Stimulated activated effector memory CD8-positive, alpha-beta T cell treated with anti-CD3 and anti-CD28 coated beads, Interleukin-12 subunit alpha, Interleukin-12 subunit beta, amount 100 ng/mL, for 72 hours (primary cell): ENCODE data around the gene PRDM12.

Source experiments
- ATAC-seq: fragments of 150-1000 bp; cut with Tn5 transposase; 2 replicates; pipeline ENCODE4 v1.10.0; 2021
- DNase-seq, 2 donors: peaks; one replicate each; pipeline ENCODE4 v3.0.0; 2021 to 2022; ENCODE audit warnings: low spot score in 2 of 2
- H3K27ac Mint-ChIP-seq: one replicate; pipeline ENCODE4 v1.8.0; 2022; ENCODE audit warnings: mild to moderate bottlenecking, mixed read lengths
- H3K36me3 Mint-ChIP-seq: one replicate; pipeline ENCODE4 v1.8.0; 2022; ENCODE audit warnings: mild to moderate bottlenecking, mixed read lengths
- H3K4me1 Mint-ChIP-seq: one replicate; pipeline ENCODE4 v1.8.0; 2022; ENCODE audit warnings: mixed read lengths
- H3K4me3 Mint-ChIP-seq: one replicate; pipeline ENCODE4 v1.8.0; 2022; ENCODE audit warnings: mild to moderate bottlenecking, mixed read lengths
- H3K9me3 Mint-ChIP-seq: one replicate; pipeline ENCODE4 v1.8.0; 2022; ENCODE audit warnings: mixed read lengths

The PRDM12 gene

GRCh38 chr9:130711469-130711868 is 47.1 kb downstream of the PRDM12 start:
- Mint-ChIP-seq H3K9me3 (no peaks in the 10 kb centered on the region), H3K27ac (no peak overlapping the region), H3K4me3 (peak overlapping the region; percentile 14), H3K4me1 (peaks cover 26% of the 10 kb centered on the region), H3K36me3 (peaks cover 17% of the 10 kb centered on the region)
- ATAC-seq (no peak), DNase-seq (no peak)

DNA sequence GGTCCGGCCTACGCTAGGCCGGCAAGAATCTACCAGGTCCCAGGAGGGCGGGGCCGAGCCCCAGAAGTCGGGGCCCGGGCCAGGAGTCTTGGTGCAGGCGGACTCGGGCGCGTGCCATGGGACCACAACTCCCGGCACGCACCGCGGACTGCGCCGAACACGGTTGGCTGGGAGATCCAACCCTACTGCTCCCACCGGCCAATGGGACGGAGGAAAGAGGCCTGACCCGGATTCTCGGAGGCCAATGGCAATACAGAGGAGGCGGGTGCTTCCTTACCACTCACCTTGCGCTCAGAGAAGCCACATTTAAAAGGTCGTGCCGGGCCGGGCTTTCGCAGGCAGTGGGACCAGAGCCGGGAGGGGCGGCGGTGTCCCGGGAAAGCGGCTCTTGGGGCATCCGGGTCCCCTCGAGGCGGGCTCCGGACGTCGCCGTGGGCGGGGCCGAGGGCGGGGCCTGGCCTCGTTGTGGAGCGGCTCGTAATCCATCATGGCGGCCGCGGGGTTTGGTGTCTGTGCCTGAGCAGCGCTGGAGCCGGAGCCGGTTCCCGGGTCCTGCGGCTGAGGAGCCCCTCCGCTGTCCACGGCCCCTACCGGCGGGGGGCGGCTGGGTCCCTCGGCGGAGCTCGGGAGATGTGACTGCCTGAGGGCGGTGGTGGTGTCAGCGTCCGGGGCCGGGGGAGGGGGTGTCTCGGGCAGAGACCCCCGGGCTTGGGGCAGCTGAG is 48.3 kb downstream of the PRDM12 start:
- Mint-ChIP-seq H3K4me3 (peak overlapping the region; percentile 89), H3K27ac (peak overlapping the region; percentile 93), H3K4me1 (peaks cover 26% of the 10 kb centered on the region), H3K9me3 (no peaks in the 10 kb centered on the region), H3K36me3 (peaks cover 7% of the 10 kb centered on the region)
- peak; percentile 98 for ATAC-seq
- DNase-seq, result peak; percentile 90 to 97

DNA sequence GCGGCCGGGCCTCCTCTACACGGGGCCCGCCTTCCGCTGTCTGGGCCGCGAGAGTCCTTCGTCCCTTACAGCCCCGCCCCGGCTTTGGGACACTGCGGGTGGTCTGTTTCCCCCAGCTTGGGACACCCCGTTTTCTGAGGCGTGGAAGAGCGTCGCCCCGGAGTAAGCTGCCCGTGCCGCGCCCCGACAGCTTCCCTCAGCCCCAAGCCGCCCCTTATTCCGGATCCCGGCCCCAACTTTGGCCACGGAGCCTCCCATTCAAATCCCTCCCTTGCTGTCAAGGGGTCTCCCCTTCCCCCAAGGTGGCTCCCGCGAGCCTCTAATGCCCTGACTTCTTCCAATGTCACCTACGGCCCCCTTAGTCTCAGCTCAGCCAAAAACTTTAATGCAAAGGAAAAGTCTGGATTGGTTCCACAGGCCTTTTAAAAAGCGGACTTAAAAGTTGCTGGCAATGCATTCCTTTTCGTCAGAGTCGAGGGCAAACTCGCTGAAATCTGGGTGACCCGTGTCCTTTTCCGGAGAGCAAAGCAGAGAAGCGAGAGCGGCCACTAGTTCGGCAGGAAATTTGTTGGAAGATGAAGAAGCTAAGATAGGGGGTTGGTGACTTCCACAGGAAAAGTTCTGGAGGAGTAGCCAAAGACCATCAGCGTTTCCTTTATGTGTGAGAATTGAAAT is 49.0 kb downstream of the PRDM12 start:
- peaks cover 7% of the 10 kb centered on the region for H3K36me3 Mint-ChIP-seq
- no peaks in the 10 kb centered on the region for H3K9me3 Mint-ChIP-seq
- ATAC-seq (peak; percentile 2), DNase-seq (peak in 1 of 2 donors; percentile 58)
- peak overlapping the region; percentile 93 for H3K27ac Mint-ChIP-seq
- peak overlapping the region; percentile 89 for H3K4me3 Mint-ChIP-seq
- H3K4me1 Mint-ChIP-seq, result peaks cover 26% of the 10 kb centered on the region

DNA sequence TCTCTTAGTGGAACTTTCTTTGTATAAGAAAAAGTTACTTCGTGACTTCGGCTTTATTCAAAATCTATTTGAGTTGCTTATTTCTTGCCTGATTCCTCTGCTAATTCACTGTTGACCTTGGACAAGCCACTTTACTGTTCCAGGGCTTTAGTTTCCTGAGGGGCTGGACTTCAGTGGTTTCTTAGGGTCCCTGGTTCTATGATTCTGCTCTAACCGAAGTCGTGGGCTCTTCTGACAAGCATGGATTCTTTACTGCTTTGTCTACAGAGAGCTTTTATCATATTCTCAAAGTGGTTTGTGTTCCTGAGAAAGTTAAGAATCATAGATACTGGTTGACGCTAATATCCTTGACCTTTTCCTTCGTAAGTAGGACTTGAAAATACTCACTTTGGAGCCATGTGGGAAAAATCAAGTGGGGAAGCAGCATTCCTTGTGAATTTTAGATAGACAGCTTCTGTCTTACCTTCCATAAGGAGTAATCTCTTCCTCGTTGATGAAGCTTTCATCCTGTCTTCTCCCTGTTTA is 50.3 kb downstream of the PRDM12 start:
- peak overlapping the region; percentile 89 for H3K4me3 Mint-ChIP-seq
- no peak for DNase-seq
- peaks cover 26% of the 10 kb centered on the region for H3K4me1 Mint-ChIP-seq
- H3K27ac Mint-ChIP-seq, result peak overlapping the region; percentile 93
- H3K9me3 Mint-ChIP-seq, result no peaks in the 10 kb centered on the region
- no peak for ATAC-seq
- H3K36me3 Mint-ChIP-seq, result peaks cover 7% of the 10 kb centered on the region

DNA sequence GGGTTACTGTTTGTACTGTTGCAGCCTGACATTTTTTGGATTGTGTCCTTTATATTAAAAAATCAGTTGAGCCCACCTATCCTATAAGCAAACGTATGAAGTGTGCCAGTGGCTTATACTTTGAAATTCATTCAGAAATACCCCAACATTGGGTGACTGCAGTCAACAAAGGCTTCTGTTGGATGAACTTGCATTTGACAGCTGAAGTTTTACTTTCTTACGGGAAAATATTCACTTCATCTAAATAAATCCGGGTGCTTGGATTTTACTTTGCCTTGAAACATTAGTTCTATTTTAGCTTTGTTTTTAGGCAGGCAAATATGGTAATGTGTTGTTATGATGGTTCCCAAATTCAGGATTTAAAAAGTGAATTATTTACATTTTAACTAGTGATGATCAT is 50.9 kb downstream of the PRDM12 start:
- Mint-ChIP-seq H3K4me3 (peak overlapping the region; percentile 89), H3K9me3 (no peaks in the 10 kb centered on the region), H3K27ac (peak overlapping the region; percentile 93), H3K36me3 (peaks cover 7% of the 10 kb centered on the region), H3K4me1 (peaks cover 31% of the 10 kb centered on the region)
- ATAC-seq, result no peak
- DNase-seq, result no peak

DNA sequence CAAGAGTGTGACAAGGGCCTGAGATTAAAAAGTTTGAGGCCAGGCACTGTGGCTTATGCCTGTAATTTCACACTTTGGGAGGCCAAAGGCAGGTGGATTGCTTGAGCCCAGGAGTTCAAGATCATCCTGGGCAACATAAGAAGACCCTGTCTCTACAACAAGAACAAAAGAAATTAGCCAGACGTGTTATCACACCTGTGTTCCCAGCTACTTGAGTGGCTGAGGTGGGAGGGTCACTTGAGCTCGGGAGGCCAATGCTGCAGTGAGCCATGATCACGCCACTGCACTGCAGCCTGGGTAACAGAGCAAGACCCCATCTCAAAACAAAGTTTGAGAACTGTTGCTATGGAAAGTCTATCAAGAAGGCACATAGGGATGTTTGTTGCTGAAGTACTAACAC is 54.2 kb downstream of the PRDM12 start:
- Mint-ChIP-seq H3K36me3 (no peaks in the 10 kb centered on the region), H3K4me1 (peaks cover 34% of the 10 kb centered on the region), H3K9me3 (no peaks in the 10 kb centered on the region), H3K27ac (no peak overlapping the region), H3K4me3 (no peak overlapping the region)
- DNase-seq, result no peak
- ATAC-seq, result no peak

- H3K9me3 Mint-ChIP-seq, result no peaks in the 10 kb centered on the region
- H3K4me3 Mint-ChIP-seq, result no peak overlapping the region
- peak overlapping the region; percentile 23 for H3K27ac Mint-ChIP-seq
- peaks cover 17% of the 10 kb centered on the region for H3K4me1 Mint-ChIP-seq
- no peak for ATAC-seq
- no peak for DNase-seq
- no peaks in the 10 kb centered on the region for H3K36me3 Mint-ChIP-seq
Measured at GRCh38 chr9:130720762-130721161, 56.4 kb downstream of the PRDM12 start.

DNA sequence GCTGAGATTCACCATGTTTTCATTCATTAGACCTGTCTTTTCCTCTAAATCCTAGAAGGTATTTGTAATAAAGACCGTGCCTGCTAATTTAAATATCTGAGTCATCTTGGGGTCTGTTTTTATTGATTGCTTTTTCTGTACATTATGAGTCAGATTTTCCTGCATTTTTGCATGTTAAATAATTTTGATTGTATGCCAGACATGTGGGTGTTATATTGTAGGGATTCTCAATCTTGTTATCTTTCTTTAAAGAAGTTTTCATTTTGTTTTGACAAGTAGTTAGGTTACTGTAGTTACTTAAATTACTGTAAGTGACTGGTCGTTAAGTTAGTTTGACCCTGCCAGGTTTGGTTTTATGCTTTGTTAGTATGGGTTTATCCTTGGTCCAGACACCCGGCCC is 64.3 kb downstream of the PRDM12 start:
- Mint-ChIP-seq H3K4me1 (peaks cover 30% of the 10 kb centered on the region), H3K27ac (peak overlapping the region; percentile 7), H3K36me3 (peaks cover 6% of the 10 kb centered on the region), H3K9me3 (no peaks in the 10 kb centered on the region), H3K4me3 (no peak overlapping the region)
- ATAC-seq (no peak), DNase-seq (no peak)

- ATAC-seq (no peak), DNase-seq (no peak)
- Mint-ChIP-seq H3K4me3 (no peak overlapping the region), H3K9me3 (no peaks in the 10 kb centered on the region), H3K27ac (peak overlapping the region; percentile 7), H3K36me3 (peaks cover 6% of the 10 kb centered on the region), H3K4me1 (peaks cover 30% of the 10 kb centered on the region)
Measured at GRCh38 chr9:130729145-130729544, 64.8 kb downstream of the PRDM12 start.

GRCh38 chr9:130731355-130731754 is 67.0 kb downstream of the PRDM12 start:
- Mint-ChIP-seq H3K27ac (no peak overlapping the region), H3K4me1 (peaks cover 31% of the 10 kb centered on the region), H3K36me3 (peaks cover 6% of the 10 kb centered on the region), H3K9me3 (no peaks in the 10 kb centered on the region), H3K4me3 (no peak overlapping the region)
- DNase-seq, result no peak
- no peak for ATAC-seq

DNA sequence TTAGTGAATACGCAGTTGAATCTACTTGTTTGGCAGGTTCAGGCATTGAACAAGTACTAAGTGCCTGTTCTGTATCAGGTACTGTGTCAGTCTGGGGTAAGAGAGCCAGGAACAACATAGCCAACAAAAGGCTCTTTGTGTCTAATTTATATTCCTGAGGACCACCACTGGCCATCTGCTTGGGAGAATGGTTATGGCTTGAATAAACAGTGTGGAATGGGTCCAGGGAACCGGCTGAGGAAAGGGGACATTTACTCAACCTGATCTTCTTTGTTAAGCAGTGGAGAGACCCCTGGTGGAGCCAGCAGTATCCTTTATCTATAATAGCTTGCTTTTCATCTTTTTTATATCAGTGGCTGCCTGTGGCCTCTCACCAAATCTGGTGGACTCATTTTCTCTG is 67.7 kb downstream of the PRDM12 start:
- no peak for ATAC-seq
- Mint-ChIP-seq H3K36me3 (peaks cover 6% of the 10 kb centered on the region), H3K9me3 (no peaks in the 10 kb centered on the region), H3K27ac (no peak overlapping the region), H3K4me3 (no peak overlapping the region), H3K4me1 (peaks cover 29% of the 10 kb centered on the region)
- no peak for DNase-seq
